SK-N-DZ (cell line): Measurements from ENCODE around the gene CLSTN3.

ENCODE experiments used
- DNase-seq: peaks from one replicate; pipeline ENCODE4 v3.0.0-alpha.2; 2015; ENCODE audit warnings: low spot score

Gene CLSTN3

DNA sequence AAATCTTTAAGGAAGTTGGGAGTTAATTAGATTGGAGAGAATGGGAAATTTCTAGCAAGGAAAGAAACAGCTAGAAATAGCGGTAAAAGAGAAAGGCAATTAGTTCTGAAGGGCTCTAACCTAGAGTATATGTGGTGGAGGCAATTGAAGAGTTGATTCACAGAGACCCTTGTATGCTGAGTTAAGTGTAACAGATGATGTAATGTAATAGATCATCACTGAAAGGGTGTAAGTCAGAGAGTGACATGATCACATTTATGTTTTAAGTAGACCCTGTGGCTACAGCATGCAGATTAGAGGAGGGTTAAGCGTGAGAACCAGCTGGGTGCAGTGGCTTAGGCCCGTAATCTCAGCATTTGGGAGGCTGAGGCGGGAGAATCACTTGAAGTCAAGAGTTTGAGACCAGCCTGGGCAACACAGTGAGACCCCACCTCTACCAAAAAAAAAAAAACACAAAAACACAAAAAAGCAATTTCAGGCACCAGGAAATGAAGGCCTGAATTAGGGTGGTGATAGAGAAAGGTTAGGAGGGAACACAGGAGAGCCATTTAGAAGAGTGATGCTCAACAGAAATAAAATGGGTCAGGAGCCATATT lies 4.4 kb upstream of the CLSTN3 start:
- DNase-seq: no peak

GRCh38 chr12:7127916-7128626 lies 2.1 kb upstream of the CLSTN3 start:
- DNase-seq: no peak

GRCh38 chr12:7128681-7129286 lies 1.4 kb upstream of the CLSTN3 start, which contains the start of gene RBP5:
Gene RBP5, minus strand, starts transcription at chr12:7128889. Its CDS starts 114 bp downstream, at chr12:7128775.
- DNase-seq: no peak

- DNase-seq: no peak
These were observed 792 bp upstream of the CLSTN3 start for GRCh38 chr12:7129287-7129871.

- DNase-seq: peak; percentile 66
These were observed 730 bp downstream of the CLSTN3 start for GRCh38 chr12:7130701-7131501.

DNA sequence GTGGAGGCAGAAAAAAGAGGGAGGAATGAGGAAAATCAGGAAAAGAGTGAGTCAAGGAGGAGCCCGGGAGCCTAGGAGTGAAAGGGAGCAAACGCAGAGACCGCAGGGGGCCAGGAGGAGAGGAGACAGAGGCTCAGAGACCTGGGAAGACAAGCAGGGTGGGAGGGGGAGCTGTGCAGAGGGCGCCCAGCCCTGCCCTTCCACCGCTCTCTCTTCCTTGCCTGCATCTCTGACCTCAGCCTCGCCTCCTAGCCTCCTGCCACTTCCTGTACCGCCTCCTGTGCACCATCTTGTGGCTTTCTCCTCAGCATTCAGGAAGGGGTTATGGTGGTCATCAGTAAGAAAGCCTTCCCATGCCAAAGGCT lies 1.3 kb downstream of the CLSTN3 start:
- DNase-seq: no peak

DNA sequence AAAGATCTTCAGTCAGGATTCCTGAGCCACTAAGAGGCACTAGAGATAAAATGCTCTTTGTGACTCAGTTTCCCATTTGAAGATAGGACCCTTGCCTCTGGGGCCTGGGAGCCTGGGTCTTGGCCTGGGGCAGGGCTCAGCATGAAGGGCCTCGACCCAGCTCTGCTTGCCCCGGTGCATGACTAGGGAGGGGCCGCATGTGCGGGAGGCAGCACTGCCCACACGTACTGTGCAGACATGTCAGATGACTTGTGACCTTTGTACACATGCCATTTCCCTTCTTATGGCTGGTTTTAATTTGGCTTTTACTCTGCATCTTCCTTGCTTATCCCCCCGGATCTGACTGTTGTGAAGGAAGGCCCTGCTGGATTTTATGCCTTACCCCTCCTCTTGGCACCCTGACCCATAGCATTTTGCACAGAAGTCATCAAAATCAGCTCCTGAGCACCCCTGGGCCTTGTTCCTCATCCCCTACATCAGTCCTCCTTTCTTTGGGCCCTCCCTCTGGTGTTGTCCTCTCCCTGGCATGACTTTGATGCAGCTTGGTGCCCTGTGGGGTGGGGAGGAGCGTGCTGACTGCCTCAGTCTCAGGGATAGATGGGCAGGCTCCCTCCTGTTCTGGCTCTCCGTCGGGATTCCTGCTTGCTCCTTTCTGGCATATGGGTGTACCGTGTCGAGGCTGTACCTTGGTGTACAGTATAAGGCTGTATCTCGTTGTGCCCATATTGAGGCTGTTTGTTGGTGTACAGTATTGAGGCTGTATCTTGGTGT lies 4.4 kb downstream of the CLSTN3 start:
- no peak for DNase-seq

DNA sequence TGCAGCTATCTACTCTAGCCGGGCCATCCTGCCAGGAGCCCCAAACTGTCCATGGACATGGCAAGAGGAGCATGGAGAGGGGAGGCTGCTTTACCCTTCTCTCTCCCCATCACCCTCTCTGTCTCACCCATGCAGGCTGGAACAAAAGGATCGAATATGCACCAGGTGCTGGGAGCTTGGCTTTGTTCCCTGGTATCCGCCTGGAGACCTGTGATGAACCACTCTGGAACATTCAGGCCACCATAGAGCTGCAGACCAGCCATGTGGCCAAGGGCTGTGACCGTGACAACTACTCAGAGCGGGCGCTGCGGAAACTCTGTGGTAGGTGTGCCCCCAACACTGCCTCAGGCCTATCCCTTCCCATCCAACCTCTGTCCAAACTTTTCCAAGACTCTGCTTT lies 5.9 kb downstream of the CLSTN3 start:
- DNase-seq: no peak

DNA sequence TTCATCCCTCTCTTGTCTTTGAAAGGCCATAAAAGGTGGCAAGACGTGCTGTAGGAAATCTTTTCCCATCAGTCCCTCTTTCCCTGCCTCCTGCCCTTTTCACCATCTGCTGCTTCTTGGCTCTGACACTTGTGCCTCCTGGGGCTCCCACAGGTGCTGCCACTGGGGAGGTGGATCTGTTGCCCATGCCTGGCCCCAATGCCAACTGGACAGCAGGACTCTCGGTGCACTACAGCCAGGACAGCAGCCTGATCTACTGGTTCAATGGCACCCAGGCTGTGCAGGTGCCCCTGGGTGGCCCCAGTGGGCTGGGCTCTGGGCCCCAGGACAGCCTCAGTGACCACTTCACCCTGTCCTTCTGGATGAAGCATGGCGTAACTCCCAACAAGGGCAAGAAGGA lies 6.5 kb downstream of the CLSTN3 start:
- DNase-seq: no peak

- no peak for DNase-seq
These were observed 7.7 kb downstream of the CLSTN3 start for GRCh38 chr12:7137908-7138307.

- DNase-seq: no peak
These were observed 9.0 kb downstream of the CLSTN3 start for GRCh38 chr12:7139200-7139599.

DNA sequence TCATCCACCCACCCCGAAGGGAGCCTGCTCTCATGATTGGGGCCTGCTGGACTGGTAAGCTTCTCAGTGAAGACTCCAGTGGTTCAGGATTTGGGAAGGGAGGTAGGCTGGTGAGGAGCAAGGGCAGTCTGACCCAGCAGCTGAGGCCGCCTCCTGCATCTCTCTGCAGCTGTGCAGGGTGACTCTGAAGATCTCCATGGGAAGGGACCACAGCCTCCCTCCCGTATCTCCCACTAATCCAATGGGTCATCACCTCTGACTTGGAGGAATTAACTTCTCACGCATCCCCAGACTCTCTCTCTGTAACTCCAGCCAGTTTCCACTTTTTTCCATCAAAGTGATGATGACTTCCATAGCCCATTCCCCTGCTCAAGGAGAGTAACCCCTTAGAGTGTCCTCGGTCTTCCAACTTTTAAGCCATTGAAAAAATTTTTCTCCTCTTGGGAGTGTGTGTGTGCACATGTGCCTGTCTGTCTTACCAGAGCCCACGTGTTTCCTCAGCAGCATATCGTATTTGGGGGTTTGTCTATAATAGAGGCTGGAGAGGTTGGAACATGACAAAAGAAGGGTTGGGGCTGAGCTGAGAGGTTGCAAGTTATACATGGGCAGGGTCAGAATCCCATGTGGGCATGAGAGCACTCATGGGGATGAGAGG lies 11.3 kb downstream of the CLSTN3 start:
- DNase-seq: no peak

GRCh38 chr12:7142056-7142644 lies 12.0 kb downstream of the CLSTN3 start:
- DNase-seq: peak; percentile 65

- DNase-seq: no peak
These were observed 12.8 kb downstream of the CLSTN3 start for GRCh38 chr12:7142809-7143465.

- DNase-seq: no peak
These were observed 13.4 kb downstream of the CLSTN3 start for GRCh38 chr12:7143564-7143963.

DNA sequence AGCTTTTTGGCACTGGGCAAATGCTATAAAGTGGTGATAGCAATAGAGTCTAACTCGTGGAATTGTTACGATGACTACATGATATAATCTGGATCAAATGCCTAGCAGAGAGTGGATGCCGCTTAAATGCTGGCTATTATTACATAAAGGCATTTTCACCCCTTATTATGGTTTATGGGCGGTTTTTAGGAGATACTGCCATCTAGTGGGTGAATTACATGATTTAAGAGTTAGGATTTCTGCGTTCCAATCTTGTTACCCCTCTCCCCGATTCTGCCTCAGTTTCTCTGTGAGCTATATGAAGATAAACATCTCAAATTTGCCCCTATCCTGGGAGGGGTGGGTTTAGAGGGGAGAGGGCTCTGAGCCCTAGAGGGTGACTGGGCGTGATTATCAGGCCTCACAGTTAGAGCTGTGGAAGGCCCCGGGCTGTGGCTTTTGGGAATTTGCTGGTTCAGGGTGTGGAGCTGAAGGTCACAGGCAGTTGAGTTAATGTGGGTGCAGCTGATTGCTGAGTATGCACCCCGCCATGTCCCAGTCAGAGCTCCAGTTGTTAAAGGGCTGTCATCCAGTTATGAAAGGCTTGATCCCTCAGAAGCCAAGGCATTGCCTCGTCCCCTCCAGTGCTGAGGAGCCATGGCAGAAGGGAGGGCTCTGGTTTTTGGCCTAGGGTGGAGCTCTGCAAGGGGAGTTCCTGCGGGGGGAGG lies 14.4 kb downstream of the CLSTN3 start:
- peak; percentile 48 for DNase-seq

DNA sequence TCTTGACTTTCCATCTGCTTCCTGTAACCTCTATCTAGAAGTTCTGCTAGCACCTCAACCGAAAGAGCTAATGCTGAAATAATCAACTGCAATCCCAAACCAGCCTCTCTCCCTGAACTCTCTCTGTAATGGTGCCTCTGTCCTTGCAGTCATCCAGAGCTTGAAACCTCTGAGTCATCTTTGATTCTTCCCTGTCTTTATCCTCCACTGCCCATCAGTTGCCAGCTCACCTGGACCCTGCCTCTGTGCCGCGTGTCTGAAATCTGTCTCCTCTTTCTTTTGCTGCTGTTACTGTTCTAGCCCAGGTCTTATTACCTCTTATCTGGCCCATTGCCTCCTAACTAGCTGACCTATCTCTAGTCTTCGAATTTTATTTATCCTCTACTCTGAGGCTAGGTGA lies 15.5 kb downstream of the CLSTN3 start:
- no peak for DNase-seq

DNA sequence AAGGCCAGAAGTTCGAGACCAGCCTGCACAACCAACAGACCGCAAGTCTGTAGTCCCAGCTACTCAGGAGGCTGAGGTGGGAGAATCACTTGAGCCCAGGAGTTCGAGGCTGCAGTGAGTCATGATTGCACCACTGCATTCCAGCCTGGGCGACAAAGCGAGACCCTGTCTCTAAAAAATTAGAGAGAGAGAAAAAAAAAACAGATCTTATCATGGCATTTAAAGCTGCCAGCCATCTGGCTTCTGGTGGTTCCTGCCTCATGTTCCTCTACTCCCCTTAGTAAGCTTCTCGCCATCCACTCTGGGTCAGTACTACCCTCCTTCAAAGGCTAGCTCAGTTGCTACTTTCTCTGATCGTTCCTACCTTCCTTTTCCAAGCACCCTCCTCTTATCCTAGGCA lies 16.1 kb downstream of the CLSTN3 start:
- DNase-seq: peak; percentile 54

GRCh38 chr12:7146906-7147305 lies 16.7 kb downstream of the CLSTN3 start:
- no peak for DNase-seq
